Sciatic nerve (tissue), 2 donors: Measurements from ENCODE around the gene BRIX1. TPM values are rescaled to one million over a fixed set of nuclear protein-coding genes. Genes with fewer than 3 reads are reported as not detected.
"Not testable (repeated sequence)": the region's sequence is repeated elsewhere in the genome, so short reads cannot be mapped to it uniquely, and the experiment has no call there.

ENCODE experiments used
- ATAC-seq: fragments of 200-7000 bp; cut with Tn5 transposase; one replicate; pipeline ENCODE4 v1.9.1; 2020; ENCODE audit warnings: mild to moderate bottlenecking, moderate library complexity
- DNase-seq: peaks from one replicate; pipeline ENCODE4 v3.0.0-alpha.2; 2020; ENCODE audit warnings: low spot score
- intact Hi-C: fragments of 100-400 bp; cut with DNase I; formaldehyde crosslinking; loops from one replicate; pipeline ENCODE4 v1.14.2; 2022
- total RNA-seq: library from RNA; stranded (reverse); fragmentation: NEBNext Ultra II Directional; extraction: Animal tissue kit (Norgen Biotek cat#: 25700); gene quantifications from one replicate; pipeline ENCODE4 v1.2.1, GENCODE V29; 2021
- donor health status: DM: no; HTN: no; CAD: no.
- donor health status: DM: no; HTN: no; CAD: no.

The BRIX1 gene
- total RNA-seq, 1 donor from 2014 or later = 20.3 TPM

- DNase-seq (no peak), ATAC-seq (no peak)
- intact Hi-C loops = no loop called here
These were observed 29.0 kb downstream of the BRIX1 start for GRCh38 chr5:34944460-34945047.

DNA sequence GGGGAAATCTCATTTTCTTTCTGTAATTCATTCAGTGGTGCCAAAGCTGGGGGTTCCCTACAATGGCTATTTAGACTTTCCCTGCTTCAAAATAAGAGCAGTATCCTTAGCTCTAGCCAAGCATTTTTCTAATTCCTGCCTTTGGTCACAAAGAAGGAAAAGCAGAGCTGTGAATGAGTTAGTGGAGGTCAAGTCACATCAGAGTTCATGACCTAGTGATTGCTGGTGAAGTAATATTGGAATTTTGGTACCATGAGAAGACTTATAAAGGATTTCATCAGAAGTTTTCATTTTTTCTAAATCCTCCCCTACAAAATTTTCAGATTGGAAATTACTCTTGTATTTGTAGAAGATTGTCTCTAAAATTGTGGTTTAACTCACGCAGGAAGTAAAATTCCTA, 41.8 kb downstream of the BRIX1 start:
- ATAC-seq = no peak
- intact Hi-C loops = no loop called here
- DNase-seq = no peak

DNA sequence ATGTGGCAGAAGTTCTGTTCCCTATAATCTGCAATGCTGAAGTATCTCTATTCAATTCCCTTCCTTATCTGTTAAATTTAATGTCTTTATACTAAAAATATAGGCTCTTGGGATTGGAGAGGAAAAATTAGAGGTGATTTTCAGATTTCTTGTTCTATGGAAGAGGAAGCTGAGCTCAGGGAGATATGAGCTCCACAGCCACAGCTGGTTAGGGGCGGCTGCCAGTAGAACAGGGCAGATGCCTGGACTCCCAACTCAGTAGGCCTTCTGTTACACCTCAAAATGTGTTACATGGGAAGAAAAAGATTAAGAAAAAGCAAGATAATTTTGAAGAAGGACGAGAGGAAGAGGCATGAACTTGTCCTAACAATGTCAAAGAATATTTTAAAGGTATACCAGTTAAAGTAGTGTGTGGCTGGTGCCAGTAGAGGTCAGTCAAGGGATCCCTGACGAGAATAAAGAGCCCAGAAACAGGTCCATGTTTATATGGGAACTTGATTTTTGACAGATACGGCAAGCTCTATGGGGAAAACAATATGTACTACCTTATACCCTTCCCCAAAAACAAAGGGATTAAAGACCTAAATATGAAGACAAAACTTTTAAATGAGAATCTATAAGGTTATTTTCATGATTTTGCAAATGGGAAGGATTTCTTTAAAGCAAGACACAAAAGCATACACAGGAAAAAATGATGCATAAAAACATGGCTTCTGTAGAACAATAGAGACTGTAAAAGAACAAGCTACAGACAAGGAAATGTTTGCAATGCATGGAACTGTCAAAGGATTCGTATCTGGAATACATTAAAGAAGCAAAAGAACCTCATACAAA, 42.6 kb downstream of the BRIX1 start:
- DNase-seq (no peak), ATAC-seq (peak; percentile 53)
- intact Hi-C loops = no loop called here

- intact Hi-C loops = no loop called here
- DNase-seq = no peak
- no peak for ATAC-seq
These were observed 43.8 kb downstream of the BRIX1 start for GRCh38 chr5:34959323-34959722.

DNA sequence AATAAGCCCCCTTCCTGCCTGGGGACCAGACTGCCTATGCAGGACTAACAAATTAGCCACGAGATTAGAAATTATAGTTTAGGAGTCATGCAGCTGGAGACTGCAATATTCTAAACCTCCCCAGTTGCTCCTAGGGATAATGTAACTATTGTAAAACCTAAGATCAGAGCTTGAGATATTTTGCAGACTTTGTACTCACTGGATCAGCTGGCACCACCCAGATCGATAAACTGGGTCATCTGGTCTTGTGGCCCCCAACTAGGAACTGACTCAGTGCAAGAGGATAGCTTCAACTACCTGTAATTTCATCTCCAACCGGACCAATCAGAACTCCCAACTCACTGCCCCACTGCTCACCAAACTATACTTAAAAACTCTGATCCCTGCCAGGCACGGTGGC, 52.0 kb downstream of the BRIX1 start:
- no peak for ATAC-seq
- intact Hi-C loops = no loop called here

GRCh38 chr5:34968258-34968657, 52.7 kb downstream of the BRIX1 start:
- ATAC-seq = no peak
- intact Hi-C loops = no loop called here
- DNase-seq = no peak

More for the DNA sequence above, 52.0 kb downstream of the BRIX1 start:
- DNase-seq = no peak

GRCh38 chr5:34970552-34970951, 55.0 kb downstream of the BRIX1 start:
- ATAC-seq = no peak
- intact Hi-C loops = no loop called here
- DNase-seq = no peak

DNA sequence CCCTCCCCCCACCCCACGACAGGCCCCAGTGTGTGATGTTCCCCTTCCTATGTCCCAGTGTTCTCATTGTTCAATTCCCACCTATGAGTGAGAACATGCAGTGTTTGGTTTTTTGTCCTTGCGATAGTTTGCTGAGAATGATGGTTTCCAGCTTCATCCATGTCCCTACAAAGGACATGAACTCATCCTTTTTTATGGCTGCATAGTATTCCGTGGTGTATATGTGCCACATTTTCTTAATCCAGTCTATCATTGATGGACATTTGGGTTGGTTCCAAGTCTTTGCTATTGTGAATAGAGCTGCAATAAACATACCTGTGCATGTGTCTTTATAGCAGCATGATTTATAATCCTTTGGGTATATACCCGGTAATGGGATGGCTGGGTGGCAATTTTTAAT, 56.1 kb downstream of the BRIX1 start:
- DNase-seq, intact Hi-C loops, ATAC-seq: not testable (repeated sequence)

Other genes starting within 250 kb of the BRIX1 start
- 5.9 TPM for gene TTC23L, start 76.5 kb upstream of the BRIX1 start, total RNA-seq
- 16.3 TPM for gene RAD1, start 207 bp upstream of the BRIX1 start, total RNA-seq
- 48.3 TPM for gene DNAJC21, start 13.8 kb downstream of the BRIX1 start, total RNA-seq
- gene AGXT2, start 132.2 kb downstream of the BRIX1 start, total RNA-seq = not detected